Mesenchymal stem cell (in vitro differentiated cells and primary cell): ENCODE results near the gene FOXC2.

Source experiments
- DNase-seq: peaks from one replicate; pipeline ENCODE4 v3.0.0-alpha.2; 2013
- H2AFZ ChIP-seq: one replicate; pipeline ENCODE4 v1.6.1; 2013; ENCODE audit warnings: low read depth, mild to moderate bottlenecking, control low read depth, inconsistent platforms, low read length, moderate library complexity
- H2AK5ac ChIP-seq: 2 replicates; pipeline ENCODE4 v1.6.1; 2013; ENCODE audit warnings: low read length, moderate library complexity, mild to moderate bottlenecking, inconsistent platforms; ENCODE audit not compliant: severe bottlenecking
- H2BK120ac ChIP-seq: one replicate; pipeline ENCODE4 v1.6.1; 2013; ENCODE audit warnings: low read depth, mild to moderate bottlenecking, inconsistent platforms, low read length, moderate library complexity
- H2BK12ac ChIP-seq, 2 experiments: one replicate each; pipeline ENCODE4 v1.6.1; 2013; ENCODE audit warnings: inconsistent platforms in 2 of 2, low read length in 2 of 2, mild to moderate bottlenecking in 2 of 2, moderate library complexity in 2 of 2, control low read depth in 1 of 2
- H2BK15ac ChIP-seq: one replicate; pipeline ENCODE4 v1.6.1; 2013; ENCODE audit warnings: mild to moderate bottlenecking, low read depth, inconsistent platforms; ENCODE audit not compliant: poor library complexity, severe bottlenecking
- H2BK5ac ChIP-seq: 2 replicates; pipeline ENCODE4 v1.6.1; 2013; ENCODE audit warnings: low read depth, mild to moderate bottlenecking, low read length, control low read depth, inconsistent platforms; ENCODE audit not compliant: poor library complexity, severe bottlenecking
- H3K14ac ChIP-seq, 2 experiments: one replicate each; pipeline ENCODE4 v1.6.1; 2013; ENCODE audit warnings: inconsistent platforms in 2 of 2, low read length in 2 of 2, control low read depth in 1 of 2, mild to moderate bottlenecking in 1 of 2, moderate library complexity in 1 of 2
- H3K18ac ChIP-seq, 2 experiments: one replicate each; pipeline ENCODE4 v1.6.1; 2013; ENCODE audit warnings: inconsistent platforms in 2 of 2, low read length in 2 of 2, control low read depth in 1 of 2, low read depth in 1 of 2, mild to moderate bottlenecking in 1 of 2
- H3K23ac ChIP-seq, 2 experiments: one replicate each; pipeline ENCODE4 v1.6.1; 2013; ENCODE audit warnings: inconsistent platforms in 2 of 2, low read length in 2 of 2, mild to moderate bottlenecking in 2 of 2, moderate library complexity in 2 of 2, control low read depth in 1 of 2
- H3K27ac ChIP-seq: 2 replicates; pipeline ENCODE4 v1.5.1; 2013; ENCODE audit warnings: mild to moderate bottlenecking, moderate library complexity, low read length, control low read depth, inconsistent platforms; ENCODE audit not compliant: poor library complexity, severe bottlenecking
- H3K27me3 ChIP-seq, 2 experiments: 2 replicates each; pipeline versions ENCODE4 v1.6.1 to v1.7.0; 2013; ENCODE audit warnings: low read length in 2 of 2, mild to moderate bottlenecking in 2 of 2, moderate library complexity in 2 of 2, control low read depth in 1 of 2, inconsistent platforms in 1 of 2; ENCODE audit not compliant: control insufficient read depth in 1 of 2, insufficient read depth in 1 of 2
- H3K36me3 ChIP-seq, 2 experiments: 2 replicates each; pipeline versions ENCODE4 v1.6.1 to v1.7.0; 2013; ENCODE audit warnings: low read length in 2 of 2, control low read depth in 1 of 2, inconsistent platforms in 1 of 2, low read depth in 1 of 2, mild to moderate bottlenecking in 1 of 2; ENCODE audit not compliant: insufficient read depth in 2 of 2, control insufficient read depth in 1 of 2
- H3K4ac ChIP-seq, 2 experiments: one replicate each; pipeline ENCODE4 v1.6.1; 2013; ENCODE audit warnings: inconsistent platforms in 2 of 2, low read length in 2 of 2, mild to moderate bottlenecking in 2 of 2, moderate library complexity in 2 of 2, control low read depth in 1 of 2, low read depth in 1 of 2
- H3K4me1 ChIP-seq: 2 replicates; pipeline ENCODE4 v1.6.1; 2013; ENCODE audit warnings: low read depth, low read length, control low read depth; ENCODE audit not compliant: control insufficient read depth, insufficient read depth
- H3K4me2 ChIP-seq: 2 replicates; pipeline ENCODE4 v1.6.1; 2013; ENCODE audit warnings: low read length, mild to moderate bottlenecking, inconsistent platforms; ENCODE audit not compliant: poor library complexity, severe bottlenecking
- H3K4me3 ChIP-seq, 2 experiments: 2 replicates each; pipeline versions ENCODE4 v1.5.1 to v1.7.0; 2013; ENCODE audit warnings: low read length in 2 of 2, mild to moderate bottlenecking in 2 of 2, control low read depth in 1 of 2, low read depth in 1 of 2; ENCODE audit not compliant: insufficient read depth in 1 of 2
- H3K79me1 ChIP-seq: replicated peaks from 2 replicates; pipeline ENCODE4 v1.6.1; 2013; ENCODE audit warnings: mild to moderate bottlenecking, control low read depth, low read length, inconsistent platforms; ENCODE audit not compliant: poor library complexity, severe bottlenecking
- H3K9ac ChIP-seq: 2 replicates; pipeline ENCODE4 v1.7.0; 2013; ENCODE audit warnings: mild to moderate bottlenecking, low read length, moderate library complexity
- H3K9me3 ChIP-seq: 2 replicates; pipeline ENCODE4 v1.7.0; 2013; ENCODE audit warnings: mild to moderate bottlenecking, low read length; ENCODE audit not compliant: control insufficient read depth
- H4K8ac ChIP-seq: one replicate; pipeline ENCODE4 v1.6.1; 2013; ENCODE audit warnings: inconsistent platforms, mild to moderate bottlenecking, low read length, moderate library complexity
- H4K91ac ChIP-seq: one replicate; pipeline ENCODE4 v1.6.1; 2013; ENCODE audit warnings: mild to moderate bottlenecking, low read length, inconsistent platforms
- WGBS: methylation state at CpG from one replicate; pipeline ENCODE4 v1.1.7; 2013; ENCODE audit warnings: mixed read lengths; 5-methylcytosine and 5-hydroxymethylcytosine counted together

Gene FOXC2

GRCh38 chr16:86576591-86577313 is 10.1 kb downstream of the FOXC2 start:
- H2BK12ac ChIP-seq, result peak overlapping the region; percentile 55 to 58
- peak; percentile 74 for DNase-seq
- H3K14ac ChIP-seq, result peak overlapping the region in 1 of 2 experiments; percentile 50
- H3K18ac ChIP-seq, result peak overlapping the region; percentile 63 to 86
- H3K4me2 ChIP-seq, result peak overlapping the region; percentile 72
- H3K27ac ChIP-seq, result peak overlapping the region; percentile 96
- H3K4ac ChIP-seq, result peak overlapping the region; percentile 14 to 84
- peaks cover 54% of the 10 kb centered on the region for H3K4me1 ChIP-seq
- H2BK120ac ChIP-seq, result no peak overlapping the region
- H4K8ac ChIP-seq, result peak overlapping the region; percentile 74
- peak overlapping the region; percentile 21 for H2AK5ac ChIP-seq
- H2BK5ac ChIP-seq, result peak overlapping the region; percentile 83
- H3K9ac ChIP-seq, result peak overlapping the region; percentile 86
- peaks cover 0 to 10% of the 10 kb centered on the region in 2 experiments for H3K36me3 ChIP-seq
- 2% methylated on average over 32 of the region's 33 CpGs for WGBS
- H3K4me3 ChIP-seq, result peak overlapping the region; percentile 62 to 86
- peak overlapping the region; percentile 83 for H4K91ac ChIP-seq
- H3K27me3 ChIP-seq, result peaks cover 0 to 18% of the 10 kb centered on the region in 2 experiments
- no peaks in the 10 kb centered on the region for H3K79me1 ChIP-seq
- H2AFZ ChIP-seq, result no peak overlapping the region
- H3K23ac ChIP-seq, result peak overlapping the region in 1 of 2 experiments; percentile 24
- H3K9me3 ChIP-seq, result no peaks in the 10 kb centered on the region
- peak overlapping the region; percentile 68 for H2BK15ac ChIP-seq

GRCh38 chr16:86577314-86577971 is 10.8 kb downstream of the FOXC2 start:
- H3K27ac ChIP-seq, result peak overlapping the region; percentile 96
- DNase-seq, result peak; percentile 84
- H2AK5ac ChIP-seq, result peak overlapping the region; percentile 98
- H3K4ac ChIP-seq, result peak overlapping the region; percentile 93 to 95
- H3K27me3 ChIP-seq, result peaks cover 0 to 12% of the 10 kb centered on the region in 2 experiments
- H2AFZ ChIP-seq, result no peak overlapping the region
- H4K8ac ChIP-seq, result peak overlapping the region; percentile 90
- peak overlapping the region; percentile 91 to 99 for H2BK12ac ChIP-seq
- H2BK120ac ChIP-seq, result peak overlapping the region; percentile 56
- peaks cover 48% of the 10 kb centered on the region for H3K4me1 ChIP-seq
- peak overlapping the region; percentile 56 for H2BK15ac ChIP-seq
- H3K36me3 ChIP-seq, result peaks cover 0 to 7% of the 10 kb centered on the region in 2 experiments
- H3K18ac ChIP-seq, result peak overlapping the region; percentile 84 to 93
- H3K9me3 ChIP-seq, result no peaks in the 10 kb centered on the region
- H3K23ac ChIP-seq, result peak overlapping the region in 1 of 2 experiments; percentile 75
- H3K79me1 ChIP-seq, result no peaks in the 10 kb centered on the region
- WGBS, result 3% methylated on average over 11 of the region's 12 CpGs
- H4K91ac ChIP-seq, result peak overlapping the region; percentile 89
- H2BK5ac ChIP-seq, result peak overlapping the region; percentile 87
- H3K4me2 ChIP-seq, result peak overlapping the region; percentile 88
- H3K14ac ChIP-seq, result no peak overlapping the region
- peak overlapping the region in 1 of 2 experiments; percentile 86 for H3K4me3 ChIP-seq
- H3K9ac ChIP-seq, result peak overlapping the region; percentile 86

GRCh38 chr16:86578061-86578599 is 11.5 kb downstream of the FOXC2 start, which contains the start of gene FOXL1:
Gene FOXL1, plus strand, starts transcription at chr16:86578549. Its CDS starts 175 bp downstream, at chr16:86578724.
- no peak within 1 kb of the TSS for H2AFZ ChIP-seq
- peak within 1 kb of the TSS; percentile 91 to 99 for H2BK12ac ChIP-seq
- peak within 1 kb of the TSS; percentile 100 for H2BK15ac ChIP-seq
- peaks cover 41% of the 10 kb centered on the region for H3K4me1 ChIP-seq
- no peaks in the 10 kb centered on the region for H3K9me3 ChIP-seq
- H3K14ac ChIP-seq, result peak within 1 kb of the TSS in 1 of 2 experiments; percentile 100
- H3K4ac ChIP-seq, result peak within 1 kb of the TSS; percentile 95 to 100
- H3K18ac ChIP-seq, result peak within 1 kb of the TSS; percentile 99 to 100
- H3K27ac ChIP-seq, result peak within 1 kb of the TSS; percentile 96
- H2AK5ac ChIP-seq, result peak within 1 kb of the TSS; percentile 98
- peaks cover 0 to 4% of the 10 kb centered on the region in 2 experiments for H3K36me3 ChIP-seq
- peaks cover 0 to 9% of the 10 kb centered on the region in 2 experiments for H3K27me3 ChIP-seq
- H3K4me2 ChIP-seq, result peak within 1 kb of the TSS; percentile 88
- peaks cover 1% of the 10 kb centered on the region for H3K79me1 ChIP-seq
- H4K91ac ChIP-seq, result peak within 1 kb of the TSS; percentile 100
- peak; percentile 91 for DNase-seq
- H2BK120ac ChIP-seq, result peak within 1 kb of the TSS; percentile 97
- H2BK5ac ChIP-seq, result peak within 1 kb of the TSS; percentile 96
- H3K9ac ChIP-seq, result peak within 1 kb of the TSS; percentile 86
- peak within 1 kb of the TSS; percentile 52 to 86 for H3K4me3 ChIP-seq
- H3K23ac ChIP-seq, result peak within 1 kb of the TSS in 1 of 2 experiments; percentile 96
- peak within 1 kb of the TSS; percentile 100 for H4K8ac ChIP-seq
- WGBS, result 3% methylated on average over 11 of the region's 13 CpGs
